Measurements from ENCODE around the gene TM6SF1. TPM values are rescaled to one million over a fixed set of nuclear protein-coding genes. Genes with fewer than 3 reads are reported as not detected.
"Not testable (repeated sequence)": the region's sequence is repeated elsewhere in the genome, so short reads cannot be mapped to it uniquely, and the experiment has no call there.

The TM6SF1 gene
- total RNA-seq, 1 experiment from 2014 or later = 0.69 TPM

DNA sequence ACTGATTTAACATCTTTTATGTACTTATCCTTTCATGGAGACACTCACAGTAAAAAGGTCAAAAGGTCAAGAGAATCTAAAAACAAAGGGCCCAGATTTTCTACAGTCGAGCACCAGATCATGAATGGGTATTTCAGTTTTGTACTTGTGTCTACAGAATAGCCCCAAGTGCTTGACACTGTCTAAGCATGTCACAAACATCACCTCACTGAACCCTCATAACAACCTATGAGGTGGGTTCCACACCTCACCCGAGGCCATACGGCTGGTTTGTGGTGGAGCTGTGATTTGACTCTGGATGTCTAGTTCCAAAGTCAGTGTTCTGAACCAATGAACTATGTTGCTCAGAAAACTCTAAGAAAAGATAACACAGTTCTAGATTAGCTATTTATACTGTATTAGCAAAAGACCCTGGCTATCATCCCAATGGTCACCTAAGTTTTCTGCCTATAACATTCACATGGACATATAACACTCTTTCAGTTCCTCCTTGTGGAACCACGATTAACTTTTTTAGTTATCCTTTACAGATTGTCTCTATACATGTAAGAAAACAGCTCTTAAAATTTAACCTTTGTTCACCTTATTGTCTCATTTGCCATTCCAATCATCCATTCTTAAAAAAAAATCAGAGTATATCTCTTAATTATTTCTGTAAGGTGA is 25.5 kb downstream of the TM6SF1 start:
- no peaks in the 10 kb centered on the region for H3K4me1 ChIP-seq (ENCODE audit: control insufficient read depth, insufficient read depth, low read length)
- H3K27me3 ChIP-seq (ENCODE audit: control insufficient read depth, insufficient read depth, low read length) = no peaks in the 10 kb centered on the region
- no peaks in the 10 kb centered on the region; the same call in 1 of the 2 replicates for H3K36me3 ChIP-seq (ENCODE audit: control insufficient read depth, insufficient read depth, low read length)
- no peaks in the 10 kb centered on the region for H3K9me3 ChIP-seq (ENCODE audit: control insufficient read depth, insufficient read depth, low read depth, low read length)
- ChIA-PET CTCF (no interaction called here), POLR2A (no interaction called here)
- no peak overlapping the region for H3K27ac ChIP-seq (ENCODE audit: low read length)
- in situ Hi-C loops (cut with HindIII; ENCODE audit: low pct_unique_long_range_greater_than_20kb, low sequenced_read_pairs) = no loop called here
- DNase-seq (ENCODE audit: low read depth, low spot score) (no peak), ATAC-seq (no peak)
- H3K4me3 ChIP-seq (ENCODE audit: low read depth in 2 of 2, low read length in 2 of 2) = no peak overlapping the region
- BruUV-seq (replicated peaks) = no TSS peak
- intact Hi-C loops (cut with micrococcal nuclease; ENCODE audit: unreplicated experiment) = no loop called here
- TF ChIP-seq POLR2AphosphoS5 (IDR thresholded peaks at IDR 0.05; ENCODE audit: low read depth, low read length) (no peak), SIN3A (IDR thresholded peaks at IDR 0.05; ENCODE audit: borderline replicate concordance, insufficient read depth, low read depth, low read length) (no peak), TCF7L2 (IDR thresholded peaks at IDR 0.05; ENCODE audit: low read depth, low read length) (no peak)
- TF ChIP-seq, protein P1, sequence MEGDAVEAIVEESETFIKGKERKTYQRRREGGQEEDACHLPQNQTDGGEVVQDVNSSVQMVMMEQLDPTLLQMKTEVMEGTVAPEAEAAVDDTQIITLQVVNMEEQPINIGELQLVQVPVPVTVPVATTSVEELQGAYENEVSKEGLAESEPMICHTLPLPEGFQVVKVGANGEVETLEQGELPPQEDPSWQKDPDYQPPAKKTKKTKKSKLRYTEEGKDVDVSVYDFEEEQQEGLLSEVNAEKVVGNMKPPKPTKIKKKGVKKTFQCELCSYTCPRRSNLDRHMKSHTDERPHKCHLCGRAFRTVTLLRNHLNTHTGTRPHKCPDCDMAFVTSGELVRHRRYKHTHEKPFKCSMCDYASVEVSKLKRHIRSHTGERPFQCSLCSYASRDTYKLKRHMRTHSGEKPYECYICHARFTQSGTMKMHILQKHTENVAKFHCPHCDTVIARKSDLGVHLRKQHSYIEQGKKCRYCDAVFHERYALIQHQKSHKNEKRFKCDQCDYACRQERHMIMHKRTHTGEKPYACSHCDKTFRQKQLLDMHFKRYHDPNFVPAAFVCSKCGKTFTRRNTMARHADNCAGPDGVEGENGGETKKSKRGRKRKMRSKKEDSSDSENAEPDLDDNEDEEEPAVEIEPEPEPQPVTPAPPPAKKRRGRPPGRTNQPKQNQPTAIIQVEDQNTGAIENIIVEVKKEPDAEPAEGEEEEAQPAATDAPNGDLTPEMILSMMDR (IDR thresholded peaks at IDR 0.05) = no peak
- TF ChIP-seq, protein P2, sequence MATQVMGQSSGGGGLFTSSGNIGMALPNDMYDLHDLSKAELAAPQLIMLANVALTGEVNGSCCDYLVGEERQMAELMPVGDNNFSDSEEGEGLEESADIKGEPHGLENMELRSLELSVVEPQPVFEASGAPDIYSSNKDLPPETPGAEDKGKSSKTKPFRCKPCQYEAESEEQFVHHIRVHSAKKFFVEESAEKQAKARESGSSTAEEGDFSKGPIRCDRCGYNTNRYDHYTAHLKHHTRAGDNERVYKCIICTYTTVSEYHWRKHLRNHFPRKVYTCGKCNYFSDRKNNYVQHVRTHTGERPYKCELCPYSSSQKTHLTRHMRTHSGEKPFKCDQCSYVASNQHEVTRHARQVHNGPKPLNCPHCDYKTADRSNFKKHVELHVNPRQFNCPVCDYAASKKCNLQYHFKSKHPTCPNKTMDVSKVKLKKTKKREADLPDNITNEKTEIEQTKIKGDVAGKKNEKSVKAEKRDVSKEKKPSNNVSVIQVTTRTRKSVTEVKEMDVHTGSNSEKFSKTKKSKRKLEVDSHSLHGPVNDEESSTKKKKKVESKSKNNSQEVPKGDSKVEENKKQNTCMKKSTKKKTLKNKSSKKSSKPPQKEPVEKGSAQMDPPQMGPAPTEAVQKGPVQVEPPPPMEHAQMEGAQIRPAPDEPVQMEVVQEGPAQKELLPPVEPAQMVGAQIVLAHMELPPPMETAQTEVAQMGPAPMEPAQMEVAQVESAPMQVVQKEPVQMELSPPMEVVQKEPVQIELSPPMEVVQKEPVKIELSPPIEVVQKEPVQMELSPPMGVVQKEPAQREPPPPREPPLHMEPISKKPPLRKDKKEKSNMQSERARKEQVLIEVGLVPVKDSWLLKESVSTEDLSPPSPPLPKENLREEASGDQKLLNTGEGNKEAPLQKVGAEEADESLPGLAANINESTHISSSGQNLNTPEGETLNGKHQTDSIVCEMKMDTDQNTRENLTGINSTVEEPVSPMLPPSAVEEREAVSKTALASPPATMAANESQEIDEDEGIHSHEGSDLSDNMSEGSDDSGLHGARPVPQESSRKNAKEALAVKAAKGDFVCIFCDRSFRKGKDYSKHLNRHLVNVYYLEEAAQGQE (IDR thresholded peaks at IDR 0.05; ENCODE audit: insufficient read depth in 1 of 2, low read depth in 2 of 2, low read length in 1 of 2) = no peak

DNA sequence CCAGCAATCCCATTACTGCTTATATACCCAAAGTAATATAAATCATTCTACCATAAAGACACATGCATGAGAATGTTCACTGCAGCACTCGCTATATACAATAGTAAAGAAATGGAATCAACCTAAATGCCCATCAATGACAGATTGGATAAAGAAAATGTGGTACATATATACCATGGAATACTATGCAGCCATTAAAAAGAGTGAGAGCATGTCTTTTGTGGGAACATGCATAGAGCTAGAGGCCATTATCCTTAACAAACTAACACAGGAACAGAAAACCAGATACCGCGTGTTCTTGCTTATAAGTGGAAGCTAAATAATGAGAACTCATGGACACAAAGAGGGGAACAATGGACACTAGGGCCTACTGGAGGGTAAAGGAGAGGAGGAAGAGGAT is 34.7 kb downstream of the TM6SF1 start:
- H3K9me3 ChIP-seq (ENCODE audit: control insufficient read depth, insufficient read depth, low read depth, low read length); H3K4me3 ChIP-seq (ENCODE audit: low read depth in 2 of 2, low read length in 2 of 2); CTCF ChIA-PET; in situ Hi-C loops (cut with HindIII; ENCODE audit: low pct_unique_long_range_greater_than_20kb, low sequenced_read_pairs); POLR2A ChIA-PET; BruUV-seq (replicated peaks); DNase-seq (ENCODE audit: low read depth, low spot score); H3K27ac ChIP-seq (ENCODE audit: low read length); H3K4me1 ChIP-seq (ENCODE audit: control insufficient read depth, insufficient read depth, low read length); H3K27me3 ChIP-seq (ENCODE audit: control insufficient read depth, insufficient read depth, low read length); H3K36me3 ChIP-seq (ENCODE audit: control insufficient read depth, insufficient read depth, low read length); ATAC-seq; intact Hi-C loops (cut with micrococcal nuclease; ENCODE audit: unreplicated experiment): not testable (repeated sequence)

DNA sequence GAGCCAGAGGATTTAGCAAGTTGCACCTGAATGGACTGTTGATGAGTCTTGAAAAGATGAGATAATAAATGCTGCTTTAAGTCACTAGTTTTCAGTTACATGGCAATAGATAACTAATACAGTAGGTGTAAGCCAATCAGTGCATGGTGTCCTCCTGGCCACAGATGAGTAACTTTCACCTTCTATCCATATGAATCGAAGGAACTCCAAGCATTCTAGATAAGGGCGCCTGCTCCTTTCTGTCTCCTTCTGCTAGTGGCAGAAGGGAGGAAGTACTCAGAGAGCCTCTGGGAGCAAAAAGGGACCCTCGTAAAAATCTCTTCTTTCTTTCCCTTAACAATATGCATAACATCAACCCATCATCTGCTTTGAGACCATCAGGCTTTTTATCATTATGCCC is 37.3 kb downstream of the TM6SF1 start:
- ChIA-PET POLR2A (no interaction called here), CTCF (no interaction called here)
- Histone ChIP-seq H3K4me3 (ENCODE audit: low read depth in 2 of 2, low read length in 2 of 2) (no peak overlapping the region), H3K27me3 (ENCODE audit: control insufficient read depth, insufficient read depth, low read length) (no peaks in the 10 kb centered on the region), H3K9me3 (ENCODE audit: control insufficient read depth, insufficient read depth, low read depth, low read length) (no peaks in the 10 kb centered on the region), H3K27ac (ENCODE audit: low read length) (no peak overlapping the region), H3K4me1 (ENCODE audit: control insufficient read depth, insufficient read depth, low read length) (no peaks in the 10 kb centered on the region), H3K36me3 (ENCODE audit: control insufficient read depth, insufficient read depth, low read length) (no peaks in the 10 kb centered on the region)
- DNase-seq (ENCODE audit: low read depth, low spot score) = no peak
- in situ Hi-C loops (cut with HindIII; ENCODE audit: low pct_unique_long_range_greater_than_20kb, low sequenced_read_pairs) (no loop called here), intact Hi-C loops (cut with micrococcal nuclease; ENCODE audit: unreplicated experiment) (no loop called here)
- no peak for ATAC-seq
- TF ChIP-seq SIN3A (IDR thresholded peaks at IDR 0.05; ENCODE audit: borderline replicate concordance, insufficient read depth, low read depth, low read length) = no peak
- TF ChIP-seq, protein P2 (IDR thresholded peaks at IDR 0.05; ENCODE audit: insufficient read depth in 1 of 2, low read depth in 2 of 2, low read length in 1 of 2) = no peak
- TF ChIP-seq, protein P1 (IDR thresholded peaks at IDR 0.05) = no peak
- no peak for TF ChIP-seq POLR2AphosphoS5 (IDR thresholded peaks at IDR 0.05; ENCODE audit: low read depth, low read length)
- TF ChIP-seq TCF7L2 (IDR thresholded peaks at IDR 0.05; ENCODE audit: low read depth, low read length) = no peak
- BruUV-seq (replicated peaks) = no TSS peak

Measured in Panc1 (cell line).